GM21723 (cell line): ENCODE data around the gene DSCAML1.

Experiments used
- ATAC-seq: cut with Tn5 transposase; IDR thresholded peaks from one replicate; pipeline ENCODE4 v1.9.1; 2021; ENCODE audit warnings: mild to moderate bottlenecking, moderate library complexity; ENCODE audit not compliant: unreplicated experiment

Gene DSCAML1

DNA sequence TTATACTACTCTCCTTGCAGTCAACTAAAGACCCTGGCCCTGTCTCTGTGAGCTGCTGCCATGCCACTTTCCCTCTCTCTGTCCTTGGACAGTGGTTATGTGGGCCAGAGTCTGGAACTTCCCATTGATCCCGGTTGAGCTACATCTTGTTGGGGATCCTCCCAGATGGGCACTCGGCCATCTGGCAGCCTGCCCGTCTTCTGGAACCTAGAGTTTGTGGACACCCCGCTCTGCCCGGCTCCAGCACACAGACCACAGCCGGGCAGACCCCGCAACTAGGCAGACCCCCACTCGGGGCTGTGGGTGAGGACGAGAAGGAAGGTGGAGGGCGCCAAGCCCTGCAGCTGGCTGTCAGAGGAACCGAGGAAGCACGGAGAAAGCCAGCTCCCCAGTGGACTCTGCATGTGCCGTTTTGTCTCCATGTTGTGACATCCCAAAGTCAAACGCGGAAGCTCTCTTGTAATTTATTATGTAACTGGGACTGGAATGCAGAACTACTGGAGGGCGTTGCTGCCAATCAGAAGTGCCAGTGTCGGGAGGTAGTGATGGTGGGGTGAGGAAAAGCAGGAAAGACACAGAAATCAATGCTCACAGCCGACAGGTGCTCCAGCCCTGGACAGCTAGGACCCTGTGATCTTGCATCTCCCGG, 261.7 kb downstream of the DSCAML1 start:
- no peak for ATAC-seq

- ATAC-seq: no peak
Measured at GRCh38 chr11:117532568-117532967, 264.4 kb downstream of the DSCAML1 start.

GRCh38 chr11:117529816-117530215, 267.2 kb downstream of the DSCAML1 start:
- ATAC-seq: no peak

DNA sequence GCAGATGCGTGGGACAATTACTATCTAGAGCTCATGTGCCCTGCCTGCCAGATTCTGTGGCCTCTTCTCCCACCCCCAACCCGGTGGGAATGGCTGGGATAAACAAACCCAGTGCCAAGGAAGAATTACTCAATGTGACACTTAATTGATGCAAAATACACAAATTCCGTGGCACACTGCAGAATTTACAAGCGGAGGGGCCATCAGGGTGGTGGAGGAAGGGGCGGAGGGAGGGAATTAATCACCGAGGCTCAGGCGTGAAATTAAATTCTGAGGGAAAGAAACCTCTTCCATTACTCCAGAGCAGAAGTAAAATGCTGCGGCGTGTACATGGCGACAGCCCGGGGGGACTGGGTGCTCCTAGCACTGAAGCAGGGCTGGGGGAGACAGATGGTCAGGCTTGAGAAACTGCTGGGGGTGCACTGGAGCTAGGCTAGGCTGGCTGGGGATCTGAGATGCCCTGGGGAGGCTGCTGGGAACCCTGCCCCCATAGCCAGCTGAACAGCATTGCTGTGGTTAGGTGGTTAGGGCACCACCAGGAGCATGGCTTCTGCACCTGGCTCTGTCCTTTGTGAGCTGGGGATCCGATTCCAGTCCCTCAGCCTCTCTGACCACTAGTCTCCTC, 268.8 kb downstream of the DSCAML1 start:
- no peak for ATAC-seq

DNA sequence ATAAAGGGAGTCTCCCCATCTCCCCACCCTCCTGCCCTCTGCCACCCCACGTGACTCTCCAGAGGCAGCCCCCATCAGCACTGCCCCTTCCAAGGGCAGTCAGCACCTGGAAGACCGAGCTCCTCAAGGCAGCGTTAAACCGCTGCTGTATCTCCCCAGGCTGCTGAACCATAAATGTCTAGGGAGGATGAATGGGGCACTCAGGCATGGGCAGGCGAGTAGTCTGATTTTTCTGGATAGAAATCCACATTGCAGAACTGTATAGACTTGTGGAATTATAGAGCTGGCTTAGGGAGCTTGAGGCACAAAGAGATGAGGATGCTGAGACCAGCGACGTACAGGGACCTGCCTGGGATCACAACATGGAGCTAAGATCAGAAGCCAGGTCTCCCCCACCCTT, 269.7 kb downstream of the DSCAML1 start:
- ATAC-seq: no peak

DNA sequence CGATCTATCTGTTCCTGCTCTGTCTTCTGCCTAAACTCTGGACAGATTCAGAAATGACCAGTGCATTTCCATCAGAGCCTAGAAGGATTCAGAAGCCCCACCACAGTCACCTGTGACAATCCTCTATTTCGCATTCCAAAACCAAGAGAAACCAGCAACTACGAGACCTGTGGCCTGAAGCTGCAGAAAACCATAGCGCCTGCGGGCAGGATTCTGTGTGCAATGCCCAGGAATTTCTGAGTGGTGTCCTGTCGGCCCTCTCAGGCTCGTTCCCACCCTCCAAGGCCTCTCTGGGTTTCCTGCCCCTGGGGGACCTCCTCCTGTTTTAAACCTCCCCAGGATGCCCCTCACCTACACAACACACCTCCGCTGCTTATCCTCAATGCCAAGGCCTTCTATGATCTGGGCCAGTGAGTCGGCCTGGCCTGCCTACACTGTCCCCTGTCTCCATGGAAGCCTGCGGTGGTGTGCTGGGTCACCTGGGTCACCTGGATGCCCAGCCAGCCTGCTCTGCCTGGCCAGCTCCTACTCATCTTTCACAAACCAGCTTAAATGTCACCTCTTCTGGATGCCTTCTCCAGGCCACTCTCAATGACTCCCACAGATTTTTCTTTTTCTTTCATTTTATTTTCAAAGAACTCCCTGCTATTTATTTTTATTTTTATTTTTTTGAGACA, 271.0 kb downstream of the DSCAML1 start:
- ATAC-seq: no peak

DNA sequence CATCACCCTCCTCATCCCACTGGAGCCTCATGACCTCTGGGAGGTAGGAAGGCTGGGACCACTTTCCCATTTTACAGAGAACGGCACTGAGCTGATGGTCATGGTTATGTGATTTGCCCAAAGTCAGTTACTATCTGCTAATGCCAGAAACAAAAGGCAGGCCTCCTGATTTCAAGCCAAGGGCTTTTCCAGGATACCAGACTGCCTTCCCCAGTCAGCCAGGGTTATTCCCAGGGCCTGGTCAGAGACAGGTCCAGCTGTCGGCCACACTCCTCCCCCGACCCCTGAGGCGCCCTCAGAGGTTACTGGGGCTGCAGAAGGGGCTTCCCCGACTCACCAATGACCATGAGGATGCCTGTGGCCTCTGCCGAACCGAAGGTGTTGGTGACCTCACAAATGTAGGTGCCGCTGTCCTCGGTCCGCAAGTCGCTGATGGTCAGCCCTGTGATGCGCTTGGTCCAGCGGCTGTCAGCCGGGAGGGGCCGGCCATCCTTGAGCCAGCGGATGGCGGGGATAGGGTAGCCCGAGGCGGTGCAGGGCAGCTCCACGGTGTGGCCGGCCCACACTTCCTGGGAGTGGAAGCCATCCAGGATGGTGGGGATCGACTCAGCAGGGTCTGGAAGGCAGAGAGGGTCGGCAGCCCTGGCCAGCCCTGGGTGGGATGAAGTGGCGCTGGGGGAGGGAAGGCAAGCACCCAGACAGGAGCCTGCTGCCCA, 272.4 kb downstream of the DSCAML1 start:
- no peak for ATAC-seq

DNA sequence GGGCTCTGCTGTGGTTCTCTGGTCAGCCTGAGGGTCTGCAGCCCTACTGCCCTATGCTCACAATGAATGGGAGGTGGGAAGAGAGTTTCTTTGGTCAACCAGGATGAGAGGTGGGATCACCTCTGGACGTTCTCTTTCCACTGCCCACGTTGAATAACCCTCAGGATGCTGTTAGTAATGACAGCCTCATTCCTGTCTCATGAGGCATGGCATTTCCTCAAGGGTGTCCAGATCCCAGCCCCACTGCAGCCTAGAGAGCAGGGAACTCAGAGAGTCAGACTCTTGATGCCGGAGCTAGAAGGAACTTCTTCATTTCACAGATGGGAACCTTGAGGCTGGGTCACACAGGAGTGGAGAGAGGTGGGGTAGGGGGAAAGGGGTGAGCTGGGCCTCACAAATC, 273.3 kb downstream of the DSCAML1 start:
- no peak for ATAC-seq

GRCh38 chr11:117521974-117522373, 275.0 kb downstream of the DSCAML1 start:
- ATAC-seq: no peak

- ATAC-seq: no peak
Measured at GRCh38 chr11:117520966-117521365, 276.1 kb downstream of the DSCAML1 start.

DNA sequence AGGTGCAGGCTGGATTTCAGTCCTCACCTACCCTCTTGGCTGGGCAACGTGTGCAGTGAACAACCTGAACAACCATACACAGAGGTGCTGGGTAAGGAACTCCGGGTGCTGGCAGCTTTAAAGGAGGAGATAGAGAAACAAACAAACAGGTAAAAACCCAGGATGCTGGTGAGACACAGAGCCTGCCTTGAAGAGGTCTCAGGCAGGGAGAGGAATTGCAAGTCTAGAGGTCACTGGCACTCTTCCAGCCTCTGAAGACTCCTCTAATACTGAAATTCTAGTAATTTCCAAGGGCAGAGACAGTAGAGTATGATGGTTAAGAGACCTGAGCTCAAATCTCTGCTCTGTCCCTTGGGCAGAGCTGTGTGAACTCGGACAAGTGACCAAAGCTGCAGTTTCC, 276.8 kb downstream of the DSCAML1 start:
- ATAC-seq: no peak

DNA sequence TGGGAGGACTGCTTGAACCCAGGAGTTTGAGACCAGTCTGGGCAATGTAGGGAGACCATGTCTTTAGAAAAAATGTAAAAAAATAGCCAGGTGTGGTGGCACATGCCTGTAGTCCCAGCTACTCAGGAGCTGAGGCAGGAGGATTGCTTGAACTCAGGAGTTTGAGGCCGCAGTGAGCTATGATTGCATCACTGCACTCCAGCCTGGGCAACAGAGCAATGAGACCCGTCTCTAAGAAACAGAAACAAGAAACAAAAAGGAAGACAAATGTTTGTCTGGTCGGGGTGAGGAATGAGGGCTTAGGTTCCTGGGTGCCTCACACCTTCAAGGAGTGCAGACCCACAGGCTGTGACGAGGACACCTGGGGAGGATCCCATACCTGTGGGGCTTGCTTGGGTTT, 277.4 kb downstream of the DSCAML1 start:
- ATAC-seq: no peak

DNA sequence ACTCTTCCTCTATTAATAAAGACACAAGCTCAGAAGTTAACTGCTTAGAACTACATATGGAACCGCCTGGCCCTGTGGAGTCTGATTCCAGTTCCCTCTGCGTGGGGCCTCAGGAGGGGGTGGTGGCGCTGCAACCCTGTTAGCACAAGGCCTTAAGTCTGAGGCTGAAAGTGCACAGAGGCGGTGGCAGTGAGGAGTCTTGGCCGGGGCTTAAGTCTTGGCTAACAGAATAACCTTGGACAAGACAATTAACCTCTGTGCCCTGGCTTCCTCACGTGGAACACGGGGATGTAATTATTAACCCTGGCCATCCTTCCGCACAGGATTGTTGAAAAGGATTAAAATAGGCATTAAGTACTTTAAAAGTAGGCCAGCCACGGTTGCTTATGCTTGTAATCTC, 277.8 kb downstream of the DSCAML1 start:
- ATAC-seq: no peak

- ATAC-seq: no peak
Measured at GRCh38 chr11:117518455-117518854, 278.6 kb downstream of the DSCAML1 start.

DNA sequence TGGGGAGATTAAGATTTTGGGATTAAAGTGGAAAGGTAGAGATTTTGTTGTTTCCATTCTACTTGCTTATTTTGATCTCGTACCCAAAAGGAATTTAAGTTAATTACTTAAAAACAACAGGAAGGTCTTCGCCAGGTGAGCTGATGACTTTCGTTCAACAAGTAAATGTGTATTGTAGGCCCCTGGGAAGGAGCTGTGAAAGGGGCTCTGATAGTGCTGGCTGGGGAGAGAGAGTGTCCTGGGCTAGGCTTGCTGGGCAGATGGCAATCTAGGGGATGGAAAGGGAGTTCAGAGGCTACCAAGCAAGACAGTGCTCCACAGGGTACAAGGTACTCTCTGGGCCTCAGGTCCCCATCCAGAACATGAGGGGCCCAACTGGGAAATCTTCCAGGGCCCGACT, 279.9 kb downstream of the DSCAML1 start:
- ATAC-seq: no peak

DNA sequence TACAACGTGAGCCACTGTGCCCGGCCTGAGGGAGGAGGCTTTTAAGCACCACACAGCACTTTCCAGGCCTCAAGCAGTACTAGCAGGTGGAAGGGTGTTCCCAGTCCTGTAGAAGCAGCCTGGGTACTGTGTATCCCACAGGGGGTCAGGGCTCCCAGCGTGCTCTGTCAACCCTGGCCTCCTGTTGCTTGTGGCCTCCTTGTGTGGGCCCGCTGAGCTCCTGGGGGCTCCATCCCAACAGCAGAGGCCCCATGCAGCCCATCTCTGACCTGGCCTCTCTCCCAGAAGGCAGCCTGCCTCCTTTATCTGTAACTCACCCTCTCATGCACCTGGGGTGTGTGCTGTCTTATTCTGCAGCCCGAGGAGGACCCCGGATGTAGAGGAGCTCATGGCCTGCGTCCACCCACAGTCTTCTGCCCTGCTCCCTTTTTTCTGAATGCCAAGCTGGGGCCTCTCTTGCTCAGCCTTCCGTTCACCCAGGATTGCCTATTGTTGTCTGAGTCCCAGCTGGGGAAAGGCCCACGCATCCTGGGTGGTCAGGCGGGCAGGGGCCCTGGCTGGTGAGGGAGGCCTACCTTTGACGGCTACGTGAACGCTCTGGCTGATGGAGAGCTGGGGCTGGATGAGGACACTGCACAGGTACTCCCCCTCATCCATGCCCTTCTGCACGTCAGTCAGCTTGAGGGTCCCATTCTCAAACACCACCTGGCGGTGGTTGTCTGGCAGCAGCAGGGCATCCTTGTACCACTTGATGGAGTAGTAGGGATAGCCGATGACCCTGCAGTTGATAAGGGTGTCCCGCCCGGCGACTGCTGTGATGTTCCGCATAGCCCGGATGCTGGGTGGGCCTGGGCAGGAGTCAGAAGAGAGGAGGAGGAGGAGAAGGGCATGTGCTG, 280.9 kb downstream of the DSCAML1 start:
- no peak for ATAC-seq

DNA sequence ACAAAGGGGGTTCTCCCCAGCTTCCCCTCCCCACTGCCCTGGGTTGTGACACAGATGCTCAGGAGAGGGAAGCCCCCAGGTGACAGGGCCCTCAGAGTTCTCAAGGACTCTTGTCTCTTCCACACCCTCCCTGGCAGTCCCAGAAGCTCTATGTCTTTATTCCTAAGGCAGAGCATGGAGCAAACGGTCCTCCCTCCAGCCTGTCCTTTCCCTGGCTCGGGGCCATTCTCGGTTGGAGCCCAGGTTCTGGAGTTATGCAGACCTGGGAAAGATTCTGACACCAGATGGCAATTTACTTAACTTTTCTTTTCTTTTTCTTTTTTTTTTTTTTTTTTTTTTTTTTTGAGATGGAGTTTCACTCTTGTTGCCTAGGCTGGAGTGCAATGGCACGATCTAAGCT, 282.8 kb downstream of the DSCAML1 start:
- ATAC-seq: no peak

GRCh38 chr11:117513666-117514065, 283.4 kb downstream of the DSCAML1 start:
- ATAC-seq: no peak

GRCh38 chr11:117511931-117512539, 285.0 kb downstream of the DSCAML1 start:
- no peak for ATAC-seq

DNA sequence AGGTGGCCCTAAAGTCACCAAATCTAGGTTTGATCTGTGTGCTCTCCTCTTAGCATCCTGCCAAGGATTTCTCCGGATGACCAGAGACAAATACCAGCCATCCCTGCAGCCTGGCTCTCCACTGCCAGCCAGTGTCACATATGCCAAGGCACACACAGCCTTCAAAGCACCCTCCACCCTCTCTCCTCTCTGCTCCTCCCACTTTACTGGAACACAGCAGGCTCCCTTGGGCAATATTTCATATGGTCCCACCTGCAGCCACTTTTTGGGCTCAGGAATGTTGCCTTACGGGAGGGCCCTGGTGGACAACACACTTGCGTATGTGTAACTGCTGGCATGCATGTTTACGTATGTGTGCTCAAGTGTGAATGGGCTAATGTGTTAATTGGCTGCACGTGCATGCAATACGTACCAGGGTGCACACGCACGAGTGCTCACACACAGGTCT, 285.5 kb downstream of the DSCAML1 start:
- ATAC-seq: no peak
